ENCODE data around the gene MYO7B. TPM values are rescaled to one million over a fixed set of nuclear protein-coding genes. Genes with fewer than 3 reads are reported as not detected.

Gene MYO7B
- total RNA-seq, 2 experiments from 2014 or later, result 0.75 to 1.5 TPM

DNA sequence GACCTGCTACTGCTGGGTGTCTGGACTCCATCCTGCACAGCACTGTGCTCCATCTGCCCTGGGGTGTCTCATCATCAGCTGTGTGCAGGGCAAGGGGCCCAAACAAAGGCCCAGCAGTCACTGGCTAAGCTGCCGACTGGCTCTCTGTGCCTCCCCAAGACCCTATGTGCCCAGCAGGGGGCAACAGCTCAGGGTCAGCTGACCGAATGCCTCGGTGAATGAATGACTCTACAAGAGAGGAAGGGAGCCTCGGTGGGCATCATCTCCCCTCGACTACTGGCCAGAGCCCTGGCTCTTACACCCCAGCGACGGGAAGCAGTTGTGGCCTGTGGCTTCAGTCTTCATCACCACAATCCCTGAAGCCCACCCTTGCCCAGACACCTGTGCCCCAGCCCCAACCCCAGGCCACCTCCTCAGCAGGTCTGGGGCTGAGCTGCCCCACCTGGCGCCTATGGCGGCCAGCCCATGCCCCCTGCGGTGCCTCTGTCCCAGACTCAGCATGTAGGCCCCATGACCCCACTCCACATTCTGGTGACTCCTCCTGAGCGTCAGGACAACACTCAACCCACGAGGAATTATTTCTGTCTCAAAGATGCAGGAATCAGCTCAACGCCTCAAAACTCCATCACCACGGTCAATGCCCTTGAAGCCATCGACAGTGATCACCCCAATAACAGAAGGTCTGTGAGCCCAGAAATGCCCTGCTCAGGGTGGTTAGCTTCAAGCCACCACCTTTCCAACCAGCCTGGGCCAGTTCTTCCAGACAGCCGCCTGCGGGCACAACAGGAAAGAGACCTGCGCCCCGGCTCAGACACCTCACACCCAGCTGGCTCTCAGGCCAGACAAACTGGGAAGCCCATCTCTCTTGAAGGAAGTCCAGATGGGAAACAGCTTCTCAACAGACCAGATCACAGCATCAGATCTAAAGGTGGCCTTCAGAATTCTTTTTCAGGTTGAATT is 108.9 kb downstream of the MYO7B start:
- no peak for ATAC-seq
- Mint-ChIP-seq H3K4me1 (peaks cover 32% of the 10 kb centered on the region), H3K9me3 (ENCODE audit: low read depth) (no peaks in the 10 kb centered on the region), H3K36me3 (ENCODE audit: low read depth) (no peaks in the 10 kb centered on the region), H3K27me3 (no peaks in the 10 kb centered on the region), H3K27ac (peak overlapping the region; percentile 9), H3K4me3 (no peak overlapping the region)
- ChIA-PET CTCF (interaction anchor here (0.7 to 2.0 kb wide), 6 partner anchors 9 to 242 kb away, joined by 3 to 9 read pairs (median 4); no protein-coding TSS in a partner anchor), POLR2A (no interaction called here)
- no peak for DNase-seq
- intact Hi-C loops (cut with DNase I, micrococcal nuclease), result loop anchor here (5.0 to 10.0 kb wide), 4 partner anchors 58 to 450 kb away; partner anchors contain the start of genes IWS1 (in 1 of the 2), SAP130 (in 1 of the 2) and SFT2D3 (in 1 of the 2)

DNA sequence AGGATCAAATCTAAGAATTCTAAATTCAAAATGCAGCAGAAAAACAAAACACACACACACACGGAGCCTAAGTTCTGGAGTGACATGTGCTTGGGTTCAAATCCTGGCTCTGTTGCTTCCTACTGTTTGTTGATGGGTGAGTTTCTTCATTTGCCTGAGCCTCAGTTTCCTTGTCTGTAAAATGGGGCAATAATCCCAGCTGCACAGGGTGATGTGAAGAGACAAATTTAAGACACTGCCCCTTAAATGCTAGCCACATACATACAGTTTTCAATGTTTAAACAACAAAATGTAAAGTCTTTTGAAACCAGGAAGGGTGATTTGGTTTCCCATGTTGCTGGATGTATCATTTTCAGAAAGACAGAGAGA is 109.5 kb downstream of the MYO7B start:
- POLR2A ChIA-PET, result no interaction called here
- H3K9me3 Mint-ChIP-seq (ENCODE audit: low read depth), result no peaks in the 10 kb centered on the region
- CTCF ChIA-PET, result interaction anchor here (0.8 to 2.0 kb wide), 3 partner anchors 29 to 54 kb away, joined by 3 to 9 read pairs (median 5); no protein-coding TSS in a partner anchor
- no peak for DNase-seq
- H3K4me3 Mint-ChIP-seq, result no peak overlapping the region
- intact Hi-C loops (cut with DNase I, micrococcal nuclease), result loop anchor here in 1 of 2 experiments (5.0 to 10.0 kb wide), 3 partner anchors 57 to 450 kb away; partner anchors contain the start of genes IWS1 and SFT2D3
- ATAC-seq, result no peak
- H3K27ac Mint-ChIP-seq, result peak overlapping the region; percentile 9
- peaks cover 28% of the 10 kb centered on the region for H3K4me1 Mint-ChIP-seq
- H3K36me3 Mint-ChIP-seq (ENCODE audit: low read depth), result no peaks in the 10 kb centered on the region
- no peaks in the 10 kb centered on the region for H3K27me3 Mint-ChIP-seq

DNA sequence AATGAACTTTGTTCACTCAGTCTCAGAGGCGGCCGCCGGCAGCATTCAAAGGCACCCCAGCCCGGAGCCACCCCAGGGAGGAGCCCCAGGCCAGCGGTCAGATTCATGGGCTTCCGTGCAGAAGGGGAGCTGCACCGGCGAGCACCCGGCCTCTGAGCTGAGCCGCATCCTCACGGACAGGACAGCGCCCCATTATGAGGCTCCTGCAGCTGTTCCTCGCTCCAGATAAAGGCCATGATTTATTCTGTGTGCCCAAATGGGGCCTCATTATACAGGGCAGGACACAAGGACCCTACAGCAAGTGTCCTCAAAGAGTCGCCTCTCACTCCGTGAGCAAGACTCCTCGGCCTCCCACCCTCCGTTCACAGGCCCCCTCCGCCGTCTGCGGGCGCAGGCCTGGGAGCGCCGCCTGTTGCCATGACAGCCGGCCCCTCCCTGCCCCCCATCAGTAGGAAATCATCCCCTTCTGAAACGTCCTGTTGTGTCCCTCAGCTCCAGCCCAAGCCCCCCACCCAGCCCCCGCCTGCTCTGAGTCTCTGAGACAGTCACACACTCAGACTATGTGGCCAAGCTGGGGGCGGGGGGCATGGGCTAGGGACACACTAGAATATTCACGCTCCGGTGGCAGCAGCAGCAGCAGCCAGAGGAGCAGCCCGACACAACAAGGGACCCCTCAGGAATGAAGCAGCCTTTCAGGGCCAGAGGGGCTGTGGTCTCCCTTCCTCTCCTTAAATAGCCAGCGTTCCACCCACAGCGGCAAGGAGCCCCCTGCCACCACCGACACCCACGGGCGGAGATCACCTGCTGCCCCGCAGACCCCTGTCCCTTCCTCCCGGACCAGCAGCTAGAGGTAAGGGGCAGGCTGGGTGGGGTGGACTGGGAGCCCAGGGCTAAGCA is 110.2 kb downstream of the MYO7B start, which contains the start of gene GPR17:
Gene GPR17, plus strand, starts transcription at position 759 of the 897 bp plus-strand sequence. CDS start 4,583 bp downstream, outside the sequence.
- intact Hi-C loops (cut with DNase I, micrococcal nuclease), result loop anchor here in 1 of 2 experiments (5.0 to 10.0 kb wide), 3 partner anchors 57 to 451 kb away; partner anchors contain the start of genes IWS1 and SFT2D3
- Mint-ChIP-seq H3K27ac (no peak within 1 kb of the TSS), H3K36me3 (ENCODE audit: low read depth) (no peaks in the 10 kb centered on the region), H3K4me3 (no peak within 1 kb of the TSS), H3K9me3 (ENCODE audit: low read depth) (no peaks in the 10 kb centered on the region), H3K27me3 (no peaks in the 10 kb centered on the region), H3K4me1 (peaks cover 22% of the 10 kb centered on the region)
- ATAC-seq (no peak), DNase-seq (no peak)
- POLR2A ChIA-PET, result no interaction called here
- CTCF ChIA-PET, result interaction anchor here (2.0 kb wide), 1 partner anchor 30 kb away, joined by 5 read pairs; no protein-coding TSS in a partner anchor

DNA sequence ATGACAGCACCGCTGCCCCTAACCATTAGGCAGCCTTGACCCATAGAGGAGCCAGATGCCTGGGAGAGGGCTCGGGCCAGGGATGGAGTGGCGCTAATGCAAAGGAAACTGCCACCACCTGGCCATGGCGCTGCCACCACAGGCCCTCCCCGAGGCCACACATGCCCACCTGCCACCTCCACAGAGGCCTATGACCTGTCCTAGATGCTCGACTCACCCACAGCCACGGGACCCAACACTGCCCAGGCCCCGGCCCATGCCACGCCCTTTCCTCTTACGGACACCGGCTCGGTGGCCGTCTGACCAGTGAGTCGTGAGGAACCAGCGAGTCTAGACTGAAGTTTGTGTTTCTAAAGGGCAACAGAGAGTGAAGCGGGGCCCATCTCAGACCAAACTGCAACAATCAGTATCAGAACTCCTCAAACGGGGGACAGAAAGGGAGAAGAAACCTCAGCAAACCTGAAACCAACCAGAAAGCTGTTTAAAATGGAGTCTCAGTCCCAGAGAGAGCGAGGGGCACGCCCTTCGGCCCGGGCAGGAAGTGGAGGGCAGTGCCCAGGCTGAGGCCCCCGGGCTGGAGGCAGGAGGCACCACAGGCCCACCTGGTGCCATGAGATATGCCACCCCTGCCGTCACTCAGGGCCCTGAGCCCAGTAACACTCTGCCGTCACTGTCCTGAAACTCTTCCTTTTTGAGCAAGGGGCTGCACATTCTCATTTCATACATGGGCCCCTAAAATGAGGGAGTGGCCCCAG is 111.2 kb downstream of the MYO7B start:
- POLR2A ChIA-PET, result no interaction called here

DNA sequence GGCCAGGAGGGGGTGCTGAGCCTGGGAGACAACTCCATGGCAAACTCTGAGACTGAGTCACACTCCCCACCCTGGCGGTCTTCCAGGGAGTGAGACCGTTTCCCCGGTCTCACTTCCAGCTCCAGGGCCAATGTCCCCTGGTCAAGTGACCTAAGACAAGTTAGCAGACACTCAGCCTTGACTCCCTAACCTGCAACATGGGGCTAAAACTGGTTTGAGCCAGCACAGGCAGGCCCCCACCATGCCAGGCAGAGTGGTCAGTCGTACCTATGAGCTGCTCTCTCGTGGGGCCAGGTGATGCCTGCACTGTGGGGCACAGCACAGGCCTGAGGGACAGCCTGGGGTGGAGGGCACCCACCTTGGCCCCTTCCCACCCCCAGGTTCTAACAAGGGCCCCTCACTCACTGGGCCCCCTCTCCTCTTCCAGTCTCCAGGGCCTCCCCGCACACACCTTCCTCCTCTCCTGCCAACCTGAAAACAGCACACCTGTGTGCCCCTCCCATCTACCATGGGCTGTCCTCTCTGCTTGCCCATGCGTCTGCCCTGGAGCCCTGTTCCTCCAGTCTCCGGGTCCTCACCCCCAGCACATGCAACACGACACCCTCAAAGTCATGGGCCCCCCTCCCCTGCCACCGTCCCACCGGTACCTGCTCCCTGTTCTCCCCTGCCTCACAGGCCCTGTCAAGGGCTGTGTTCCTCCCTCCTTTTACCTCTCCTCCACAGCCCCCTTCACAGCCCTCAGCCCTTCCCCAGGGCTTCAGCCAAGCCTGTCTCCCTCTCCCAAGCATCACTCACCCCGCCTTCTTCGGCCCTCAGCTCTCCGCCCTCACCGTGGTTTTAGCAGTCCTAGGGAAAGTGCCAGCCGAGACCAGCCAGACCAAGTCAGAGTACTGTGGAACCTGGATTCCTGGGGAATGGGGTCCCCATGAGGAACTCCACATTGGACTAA is 112.0 kb downstream of the MYO7B start:
- CTCF ChIA-PET, result interaction anchor here (0.7 to 8.5 kb wide), 5 partner anchors 33 to 384 kb away, joined by 3 to 145 read pairs (median 3); no protein-coding TSS in a partner anchor
- POLR2A ChIA-PET, result no interaction called here
- no peak for DNase-seq
- intact Hi-C loops (cut with DNase I, micrococcal nuclease), result loop anchor here in 1 of 2 experiments (5.0 to 10.0 kb wide), 3 partner anchors 55 to 453 kb away; partner anchors contain the start of genes IWS1 and SFT2D3
- H3K27me3 Mint-ChIP-seq, result no peaks in the 10 kb centered on the region
- H3K4me3 Mint-ChIP-seq, result no peak overlapping the region
- no peaks in the 10 kb centered on the region for H3K9me3 Mint-ChIP-seq (ENCODE audit: low read depth)
- H3K4me1 Mint-ChIP-seq, result peaks cover 13% of the 10 kb centered on the region
- no peaks in the 10 kb centered on the region for H3K36me3 Mint-ChIP-seq (ENCODE audit: low read depth)
- no peak overlapping the region for H3K27ac Mint-ChIP-seq
- no peak for ATAC-seq

More for the DNA sequence above, 111.2 kb downstream of the MYO7B start:
- DNase-seq (no peak), ATAC-seq (no peak)
- H3K27ac Mint-ChIP-seq, result no peak overlapping the region
- intact Hi-C loops (cut with DNase I, micrococcal nuclease), result loop anchor here in 1 of 2 experiments (5.0 to 10.0 kb wide), 3 partner anchors 56 to 452 kb away; partner anchors contain the start of genes IWS1 and SFT2D3
- no peak overlapping the region for H3K4me3 Mint-ChIP-seq
- no peaks in the 10 kb centered on the region for H3K27me3 Mint-ChIP-seq
- CTCF ChIA-PET, result interaction anchor here (8.5 kb wide), 1 partner anchor 56 kb away, joined by 145 read pairs; no protein-coding TSS in a partner anchor
- H3K36me3 Mint-ChIP-seq (ENCODE audit: low read depth), result no peaks in the 10 kb centered on the region
- peaks cover 16% of the 10 kb centered on the region for H3K4me1 Mint-ChIP-seq
- H3K9me3 Mint-ChIP-seq (ENCODE audit: low read depth), result no peaks in the 10 kb centered on the region

DNA sequence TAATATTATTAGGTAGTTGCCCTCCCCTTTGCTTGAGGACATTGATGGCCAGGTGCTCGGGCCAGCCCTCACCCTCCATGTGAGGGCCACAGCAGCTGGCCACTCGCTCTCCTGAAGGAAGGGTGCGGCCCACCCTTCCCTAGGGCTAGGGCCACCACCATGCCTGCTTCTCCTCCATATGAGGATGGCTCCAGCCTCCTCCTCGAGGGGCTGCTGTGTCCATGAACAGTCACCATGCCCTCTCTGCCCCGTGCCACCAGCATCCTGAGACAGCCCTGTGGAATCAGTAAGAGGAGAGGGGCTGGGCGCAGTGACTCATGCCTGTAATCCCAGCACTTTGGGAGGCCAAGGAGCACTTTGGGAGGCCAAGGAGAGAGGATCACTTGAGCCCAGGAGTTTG is 112.8 kb downstream of the MYO7B start:
- no peaks in the 10 kb centered on the region for H3K27me3 Mint-ChIP-seq
- ATAC-seq, result no peak
- H3K36me3 Mint-ChIP-seq (ENCODE audit: low read depth), result no peaks in the 10 kb centered on the region
- H3K4me3 Mint-ChIP-seq, result no peak overlapping the region
- intact Hi-C loops (cut with DNase I, micrococcal nuclease), result loop anchor here in 1 of 2 experiments (5.0 to 10.0 kb wide), 3 partner anchors 54 to 454 kb away; partner anchors contain the start of genes IWS1 and SFT2D3
- no peak for DNase-seq
- peaks cover 10% of the 10 kb centered on the region for H3K4me1 Mint-ChIP-seq
- H3K27ac Mint-ChIP-seq, result no peak overlapping the region
- ChIA-PET CTCF (interaction anchor here (0.8 to 8.5 kb wide), 5 partner anchors 34 to 383 kb away, joined by 3 to 145 read pairs (median 3); no protein-coding TSS in a partner anchor), POLR2A (no interaction called here)
- H3K9me3 Mint-ChIP-seq (ENCODE audit: low read depth), result no peaks in the 10 kb centered on the region

DNA sequence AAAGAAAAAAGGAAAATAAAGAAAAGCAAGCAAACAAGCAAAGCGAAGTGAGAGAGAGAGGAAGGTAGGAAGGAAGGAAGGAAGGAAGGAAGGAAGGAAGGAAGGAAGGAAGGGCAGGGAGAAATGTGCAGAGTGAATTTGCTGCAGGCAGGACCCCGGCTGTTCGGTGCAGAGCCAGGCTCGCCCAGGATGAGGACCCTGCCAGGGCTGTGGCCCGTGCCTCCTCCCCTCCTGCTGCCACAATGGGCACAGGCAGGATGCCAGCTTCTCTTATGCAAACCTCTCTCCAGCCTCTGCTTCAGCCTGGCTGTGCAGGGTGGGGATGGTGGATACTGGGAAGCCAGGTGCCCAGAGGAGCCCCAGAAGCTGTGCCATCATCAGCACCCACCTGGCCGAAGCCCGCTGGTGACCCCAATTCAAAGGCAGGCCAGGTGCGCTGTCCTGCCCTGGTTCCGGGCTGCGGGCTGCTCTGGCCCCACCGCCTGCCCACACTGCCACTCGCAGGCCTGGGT is 113.7 kb downstream of the MYO7B start:
- H3K27ac Mint-ChIP-seq, result no peak overlapping the region
- POLR2A ChIA-PET, result interaction anchor here (0.7 to 1.9 kb wide), 2 partner anchors 55 to 58 kb away, joined by 3 to 8 read pairs; no protein-coding TSS in a partner anchor
- no peaks in the 10 kb centered on the region for H3K36me3 Mint-ChIP-seq (ENCODE audit: low read depth)
- intact Hi-C loops (cut with DNase I, micrococcal nuclease), result loop anchor here (1.0 to 10.0 kb wide), 5 partner anchors 53 to 454 kb away; partner anchors contain the start of genes IWS1 (in 1 of the 2) and SFT2D3 (in 1 of the 2)
- no peak for DNase-seq
- CTCF ChIA-PET, result interaction anchor here (0.5 to 8.5 kb wide), 17 partner anchors 9 to 413 kb away, joined by 3 to 145 read pairs (median 3); no protein-coding TSS in a partner anchor
- H3K27me3 Mint-ChIP-seq, result no peaks in the 10 kb centered on the region
- no peaks in the 10 kb centered on the region for H3K9me3 Mint-ChIP-seq (ENCODE audit: low read depth)
- peaks cover 10% of the 10 kb centered on the region for H3K4me1 Mint-ChIP-seq
- peak; percentile 47 for ATAC-seq
- H3K4me3 Mint-ChIP-seq, result no peak overlapping the region

DNA sequence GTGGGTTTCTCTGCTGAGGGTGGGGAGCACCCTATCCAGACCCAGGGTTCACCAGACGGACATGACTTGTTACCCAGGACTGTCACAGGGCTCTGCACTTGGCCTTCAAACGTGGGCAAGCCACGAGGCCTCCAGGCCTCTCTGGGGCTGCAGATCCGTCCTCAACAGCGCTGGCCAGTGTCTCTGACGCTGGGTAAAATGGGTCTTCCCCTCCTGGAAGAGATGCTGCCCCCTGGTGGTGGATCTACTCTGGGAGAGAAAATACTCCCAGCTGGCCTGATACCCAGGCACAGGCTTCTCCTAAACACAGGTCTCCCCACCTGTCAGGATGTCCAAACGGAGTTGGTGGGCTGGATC is 114.2 kb downstream of the MYO7B start:
- POLR2A ChIA-PET, result interaction anchor here (0.5 to 1.9 kb wide), 3 partner anchors 55 to 82 kb away, joined by 3 to 8 read pairs (median 3); no protein-coding TSS in a partner anchor
- no peaks in the 10 kb centered on the region for H3K36me3 Mint-ChIP-seq (ENCODE audit: low read depth)
- intact Hi-C loops (cut with DNase I, micrococcal nuclease), result loop anchor here (1.0 to 10.0 kb wide), 6 partner anchors 53 to 455 kb away; partner anchors contain the start of genes IWS1 (in 1 of the 2) and SFT2D3 (in 1 of the 2)

More for the DNA sequence above, 114.2 kb downstream of the MYO7B start:
- Mint-ChIP-seq H3K9me3 (ENCODE audit: low read depth) (no peaks in the 10 kb centered on the region), H3K4me1 (peaks cover 10% of the 10 kb centered on the region), H3K4me3 (no peak overlapping the region), H3K27ac (no peak overlapping the region), H3K27me3 (no peaks in the 10 kb centered on the region)
- DNase-seq (peak; percentile 92), ATAC-seq (peak; percentile 85)
- CTCF ChIA-PET, result interaction anchor here (0.5 to 8.5 kb wide), 23 partner anchors 10 to 533 kb away, joined by 3 to 145 read pairs (median 4); partner anchors contain the start of gene LIMS2
